Measurements from ENCODE around the gene MIGA2.
"Not testable (repeated sequence)": the region's sequence is repeated elsewhere in the genome, so short reads cannot be mapped to it uniquely, and the experiment has no call there.

MIGA2 gene

GRCh38 chr9:129011761-129012181 is 24.7 kb upstream of the MIGA2 start:
- no peak for DNase-seq

GRCh38 chr9:129012343-129012742 is 24.1 kb upstream of the MIGA2 start:
- DNase-seq: no peak

GRCh38 chr9:129012893-129013448 is 23.5 kb upstream of the MIGA2 start:
- DNase-seq: no peak

- DNase-seq: no peak
Observed at GRCh38 chr9:129013674-129014073, 22.8 kb upstream of the MIGA2 start.

GRCh38 chr9:129014124-129014523 is 22.3 kb upstream of the MIGA2 start:
- no peak for DNase-seq

- DNase-seq: no peak
Observed at GRCh38 chr9:129014608-129015007, 21.8 kb upstream of the MIGA2 start.

GRCh38 chr9:129021091-129021490 is 15.3 kb upstream of the MIGA2 start:
- no peak for DNase-seq

- DNase-seq: no peak
Observed at GRCh38 chr9:129022037-129022436, 14.4 kb upstream of the MIGA2 start.

- no peak for DNase-seq
Observed at GRCh38 chr9:129023036-129023907, 13.2 kb upstream of the MIGA2 start.

- DNase-seq: no peak
Observed at GRCh38 chr9:129023908-129024233, 12.6 kb upstream of the MIGA2 start.

GRCh38 chr9:129026442-129027223 is 9.8 kb upstream of the MIGA2 start:
- DNase-seq: no peak

- no peak for DNase-seq
Observed at GRCh38 chr9:129027224-129027684, 9.2 kb upstream of the MIGA2 start.

GRCh38 chr9:129027685-129028191 is 8.7 kb upstream of the MIGA2 start:
- DNase-seq: peak in 1 of 2 donors; percentile 74

GRCh38 chr9:129028192-129028966 is 8.0 kb upstream of the MIGA2 start, which contains the start of gene SH3GLB2:
Gene SH3GLB2 (minus strand): TSS chr9:129028331. CDS start chr9:129028154, 177 bp downstream.
- peak; percentile 92 to 95 for DNase-seq

GRCh38 chr9:129030191-129030590 is 6.2 kb upstream of the MIGA2 start:
- DNase-seq: no peak

- DNase-seq: no peak
Observed at GRCh38 chr9:129031514-129031913, 4.9 kb upstream of the MIGA2 start.

GRCh38 chr9:129032541-129033159 is 3.8 kb upstream of the MIGA2 start:
- no peak for DNase-seq

- no peak for DNase-seq
Observed at GRCh38 chr9:129033216-129033615, 3.2 kb upstream of the MIGA2 start.

GRCh38 chr9:129035838-129036237 is 588 bp upstream of the MIGA2 start:
- DNase-seq: not testable (repeated sequence)

- DNase-seq: no peak
Observed at GRCh38 chr9:129036923-129037766, 719 bp downstream of the MIGA2 start.

- DNase-seq: no peak
Observed at GRCh38 chr9:129037767-129038098, 1.3 kb downstream of the MIGA2 start.
